Prostate gland (tissue), 2 donors: ENCODE data around the gene ADIPOR2.

Source experiments
- POLR2AphosphoS5 ChIP-seq: sonication (generic); formaldehyde crosslinking; IDR thresholded peaks from one replicate; pipeline ENCODE4 v1.6.1; 2017; ENCODE audit warnings: antibody characterized with exemption
- TF ChIP-seq, protein P1 (sequence below), 4 experiments: fragments of 200-600 bp in 2 of 4; fragments of 450-650 bp in 2 of 4; sonication (generic) in 2 of 4; IDR thresholded peaks; 1 replicate in 3 of 4; 2 replicates in 1 of 4; pipeline ENCODE4 v1.5.1; 2016 to 2019; ENCODE audit warnings: antibody characterized with exemption in 4 of 4, mild to moderate bottlenecking in 2 of 4, moderate library complexity in 2 of 4

DNA sequence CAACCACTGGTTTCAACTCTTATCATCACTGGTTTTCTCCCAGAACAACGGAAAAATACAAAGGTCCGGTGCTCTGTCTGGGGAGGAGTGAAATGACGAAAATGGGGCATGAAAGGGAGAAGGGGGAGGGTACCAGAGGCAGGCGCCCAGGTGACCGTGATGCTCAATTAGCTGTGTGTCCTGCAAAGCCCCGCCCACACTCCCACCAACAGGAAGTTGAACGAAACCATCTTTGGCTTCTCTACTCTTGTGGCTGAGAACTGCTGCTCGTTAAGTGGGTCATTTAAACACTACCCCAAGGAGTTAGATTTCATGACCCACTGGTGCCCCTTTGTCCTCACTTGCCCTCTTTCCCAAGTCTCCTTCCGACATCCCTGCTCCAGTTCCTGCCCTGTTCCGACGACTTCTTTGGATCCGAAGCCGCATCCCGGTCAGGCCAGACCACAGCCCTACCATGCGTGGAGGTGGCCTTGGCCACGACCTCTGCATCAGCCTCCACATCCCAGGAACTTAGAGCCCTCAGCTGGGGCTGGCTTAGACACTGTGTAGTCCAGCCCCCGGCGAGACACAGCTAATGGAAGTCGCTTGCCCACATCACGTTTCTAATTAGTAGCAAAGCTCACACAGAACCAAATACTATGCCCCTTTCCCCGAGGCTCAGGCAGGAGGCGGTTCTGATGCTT, 118.1 kb downstream of the ADIPOR2 start:
- TF ChIP-seq, protein P1, sequence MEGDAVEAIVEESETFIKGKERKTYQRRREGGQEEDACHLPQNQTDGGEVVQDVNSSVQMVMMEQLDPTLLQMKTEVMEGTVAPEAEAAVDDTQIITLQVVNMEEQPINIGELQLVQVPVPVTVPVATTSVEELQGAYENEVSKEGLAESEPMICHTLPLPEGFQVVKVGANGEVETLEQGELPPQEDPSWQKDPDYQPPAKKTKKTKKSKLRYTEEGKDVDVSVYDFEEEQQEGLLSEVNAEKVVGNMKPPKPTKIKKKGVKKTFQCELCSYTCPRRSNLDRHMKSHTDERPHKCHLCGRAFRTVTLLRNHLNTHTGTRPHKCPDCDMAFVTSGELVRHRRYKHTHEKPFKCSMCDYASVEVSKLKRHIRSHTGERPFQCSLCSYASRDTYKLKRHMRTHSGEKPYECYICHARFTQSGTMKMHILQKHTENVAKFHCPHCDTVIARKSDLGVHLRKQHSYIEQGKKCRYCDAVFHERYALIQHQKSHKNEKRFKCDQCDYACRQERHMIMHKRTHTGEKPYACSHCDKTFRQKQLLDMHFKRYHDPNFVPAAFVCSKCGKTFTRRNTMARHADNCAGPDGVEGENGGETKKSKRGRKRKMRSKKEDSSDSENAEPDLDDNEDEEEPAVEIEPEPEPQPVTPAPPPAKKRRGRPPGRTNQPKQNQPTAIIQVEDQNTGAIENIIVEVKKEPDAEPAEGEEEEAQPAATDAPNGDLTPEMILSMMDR (IDR thresholded peaks at IDR 0.05), result no peak
- TF ChIP-seq POLR2AphosphoS5, result no peak
